ENCODE data around the gene NEK9.

- TF ChIP-seq CTCF (IDR thresholded peaks at IDR 0.05) (no peak), REST (IDR thresholded peaks at IDR 0.05; ENCODE audit: insufficient read depth in 1 of 2, low read depth in 2 of 2, low read length in 1 of 2) (no peak), SIN3A (IDR thresholded peaks at IDR 0.05; ENCODE audit: borderline replicate concordance, insufficient read depth, low read depth, low read length) (no peak)
Measured at GRCh38 chr14:75125617-75126016, 1.2 kb downstream of the NEK9 start.
